Neural cell (in vitro differentiated cells): Measurements from ENCODE around the gene TBPL1. TPM values are rescaled to one million over a fixed set of nuclear protein-coding genes. Genes with fewer than 3 reads are reported as not detected.

Experiments used
- H2AFZ ChIP-seq: fragments of 200-600, 300-800 bp; sonication (generic), shearing (Covaris generic); 2 replicates; pipeline ENCODE4 v1.6.0; 2014; ENCODE audit warnings: low read depth, mild to moderate bottlenecking, antibody characterized with exemption, low read length, moderate library complexity
- H3F3A ChIP-seq: fragments of 200-600 bp; shearing (Covaris generic); 2 replicates; pipeline ENCODE4 v1.6.1; 2016; ENCODE audit warnings: mild to moderate bottlenecking, moderate library complexity, mixed read lengths, antibody characterized with exemption, low read length; ENCODE audit not compliant: insufficient read depth, poor library complexity, severe bottlenecking
- H3K27ac ChIP-seq: fragments of 200-600, 300-800 bp; sonication (generic), shearing (Covaris generic); 2 replicates; pipeline ENCODE4 v1.5.1; 2014; ENCODE audit warnings: mild to moderate bottlenecking, low read length, moderate library complexity
- H3K27me3 ChIP-seq: fragments of 300-800, 200-600 bp; sonication (generic), shearing (Covaris generic); 2 replicates; pipeline ENCODE4 v1.6.0; 2014; ENCODE audit warnings: mild to moderate bottlenecking, low read depth, low read length, moderate library complexity; ENCODE audit not compliant: insufficient read depth
- H3K36me3 ChIP-seq: fragments of 300-800, 200-600 bp; sonication (generic), shearing (Covaris generic); 2 replicates; pipeline ENCODE4 v1.5.1; 2014; ENCODE audit warnings: mild to moderate bottlenecking, antibody characterized with exemption, low read length, moderate library complexity; ENCODE audit not compliant: insufficient read depth
- H3K4me2 ChIP-seq: fragments of 300-800, 200-600 bp; sonication (generic), shearing (Covaris generic); 2 replicates; pipeline ENCODE4 v1.6.0; 2014; ENCODE audit warnings: mild to moderate bottlenecking, low read length
- H3K4me3 ChIP-seq: fragments of 300-800, 200-600 bp; sonication (generic), shearing (Covaris generic); 2 replicates; pipeline ENCODE4 v1.5.1; 2014; ENCODE audit warnings: mild to moderate bottlenecking, low read length, moderate library complexity
- H3K79me2 ChIP-seq: fragments of 200-600 bp; shearing (Covaris generic); replicated peaks from 2 replicates; pipeline ENCODE4 v1.6.0; 2014; ENCODE audit warnings: mild to moderate bottlenecking, low read length, moderate library complexity; ENCODE audit not compliant: insufficient read depth
- H3K9ac ChIP-seq: fragments of 300-800, 200-600 bp; sonication (generic), shearing (Covaris generic); 2 replicates; pipeline ENCODE4 v1.6.1; 2016; ENCODE audit warnings: mild to moderate bottlenecking, low read length, mixed read lengths
- H3K9me2 ChIP-seq: fragments of 200-600 bp; shearing (Covaris generic); 2 replicates; pipeline ENCODE4 v1.6.1; 2016; ENCODE audit warnings: mild to moderate bottlenecking, low read length, mixed read lengths; ENCODE audit not compliant: insufficient read depth
- H3K9me3 ChIP-seq: fragments of 200-600, 300-800 bp; sonication (generic), shearing (Covaris generic); 2 replicates; pipeline ENCODE4 v1.6.1; 2016; ENCODE audit warnings: mild to moderate bottlenecking, mixed run types, low read length, moderate library complexity, mixed read lengths
- H4K20me1 ChIP-seq: fragments of 200-600 bp; shearing (Covaris generic); 2 replicates; pipeline ENCODE4 v1.6.1; 2016; ENCODE audit warnings: mild to moderate bottlenecking, mixed run types; ENCODE audit not compliant: insufficient read depth
- EP300 ChIP-seq: fragments of 450-650 bp; conservative IDR thresholded peaks from 2 replicates; pipeline ENCODE4 v1.6.1; 2014; ENCODE audit warnings: antibody characterized with exemption, mild to moderate bottlenecking, moderate library complexity; ENCODE audit not compliant: poor library complexity, severe bottlenecking
- EZH2 ChIP-seq: fragments of 200-600, 300-800 bp; shearing (Covaris generic), sonication (generic); IDR thresholded peaks from 2 replicates; pipeline ENCODE4 v1.6.1; 2014; ENCODE audit warnings: antibody characterized with exemption, low read length, borderline replicate concordance, mild to moderate bottlenecking; ENCODE audit not compliant: insufficient read depth, poor library complexity, severe bottlenecking
- MXI1 ChIP-seq: fragments of 450-650 bp; conservative IDR thresholded peaks from 2 replicates; pipeline ENCODE4 v1.6.1; 2014; ENCODE audit warnings: antibody characterized with exemption, mild to moderate bottlenecking; ENCODE audit not compliant: poor library complexity, severe bottlenecking
- POLR2AphosphoS5 ChIP-seq: IDR thresholded peaks from 2 replicates; pipeline ENCODE4 v1.6.1; 2012
- RAD21 ChIP-seq: fragments of 450-650 bp; conservative IDR thresholded peaks from 2 replicates; pipeline ENCODE4 v1.6.1; 2014; ENCODE audit warnings: antibody characterized with exemption, mild to moderate bottlenecking, moderate library complexity
- SMC3 ChIP-seq: fragments of 450-650 bp; conservative IDR thresholded peaks from 2 replicates; pipeline ENCODE4 v1.6.1; 2014; ENCODE audit warnings: antibody characterized with exemption, mild to moderate bottlenecking, moderate library complexity; ENCODE audit not compliant: poor library complexity
- TAF1 ChIP-seq: IDR thresholded peaks from 2 replicates; pipeline ENCODE4 v1.6.1; 2012; ENCODE audit warnings: low read depth
- polyA plus RNA-seq: library from polyadenylated mRNA; depleted of rRNA; stranded (reverse); fragments of >200 nt; gene quantifications from 2 replicates; pipeline ENCODE4 v1.2.3, GENCODE V29; 2014
- TF ChIP-seq, protein P1 (sequence below): IDR thresholded peaks from 2 replicates; pipeline ENCODE4 v1.6.1; 2012; ENCODE audit warnings: borderline replicate concordance
- TF ChIP-seq, protein P2 (sequence below): fragments of 450-650 bp; IDR thresholded peaks from 2 replicates; pipeline ENCODE4 v1.5.1; 2014; ENCODE audit warnings: antibody characterized with exemption, mild to moderate bottlenecking, moderate library complexity; ENCODE audit not compliant: poor library complexity, severe bottlenecking

The TBPL1 gene
- polyA plus RNA-seq, 1 donor from 2014 or later = 110 TPM

DNA sequence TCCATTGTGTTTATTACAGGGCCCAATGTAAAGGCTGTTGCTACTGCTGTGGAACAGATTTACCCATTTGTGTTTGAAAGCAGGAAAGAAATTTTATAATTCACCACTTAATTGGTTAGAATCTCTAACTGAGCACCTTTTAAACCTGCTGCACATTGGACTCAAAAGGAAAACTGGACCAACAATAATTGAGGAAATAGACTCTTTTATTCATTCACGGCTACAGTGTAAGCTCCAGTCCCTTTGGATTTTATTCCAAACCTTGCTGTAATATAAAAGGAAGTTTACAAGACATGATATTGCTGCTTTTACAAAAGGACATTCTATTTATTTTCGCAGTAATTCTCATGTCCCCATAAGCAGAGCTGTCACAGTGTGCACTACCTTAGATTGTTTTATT lies 33.9 kb downstream of the TBPL1 start:
- Histone ChIP-seq H3K4me2 (no peak overlapping the region), H3K36me3 (peaks cover 16% of the 10 kb centered on the region), H3K27ac (no peak overlapping the region), H3K4me3 (no peak overlapping the region), H4K20me1 (no peaks in the 10 kb centered on the region), H3F3A (no peaks in the 10 kb centered on the region), H2AFZ (no peak overlapping the region), H3K9ac (no peak overlapping the region), H3K27me3 (no peaks in the 10 kb centered on the region), H3K79me2 (peaks cover 3% of the 10 kb centered on the region), H3K9me2 (no peaks in the 10 kb centered on the region), H3K9me3 (no peaks in the 10 kb centered on the region)
- TF ChIP-seq, protein P1, sequence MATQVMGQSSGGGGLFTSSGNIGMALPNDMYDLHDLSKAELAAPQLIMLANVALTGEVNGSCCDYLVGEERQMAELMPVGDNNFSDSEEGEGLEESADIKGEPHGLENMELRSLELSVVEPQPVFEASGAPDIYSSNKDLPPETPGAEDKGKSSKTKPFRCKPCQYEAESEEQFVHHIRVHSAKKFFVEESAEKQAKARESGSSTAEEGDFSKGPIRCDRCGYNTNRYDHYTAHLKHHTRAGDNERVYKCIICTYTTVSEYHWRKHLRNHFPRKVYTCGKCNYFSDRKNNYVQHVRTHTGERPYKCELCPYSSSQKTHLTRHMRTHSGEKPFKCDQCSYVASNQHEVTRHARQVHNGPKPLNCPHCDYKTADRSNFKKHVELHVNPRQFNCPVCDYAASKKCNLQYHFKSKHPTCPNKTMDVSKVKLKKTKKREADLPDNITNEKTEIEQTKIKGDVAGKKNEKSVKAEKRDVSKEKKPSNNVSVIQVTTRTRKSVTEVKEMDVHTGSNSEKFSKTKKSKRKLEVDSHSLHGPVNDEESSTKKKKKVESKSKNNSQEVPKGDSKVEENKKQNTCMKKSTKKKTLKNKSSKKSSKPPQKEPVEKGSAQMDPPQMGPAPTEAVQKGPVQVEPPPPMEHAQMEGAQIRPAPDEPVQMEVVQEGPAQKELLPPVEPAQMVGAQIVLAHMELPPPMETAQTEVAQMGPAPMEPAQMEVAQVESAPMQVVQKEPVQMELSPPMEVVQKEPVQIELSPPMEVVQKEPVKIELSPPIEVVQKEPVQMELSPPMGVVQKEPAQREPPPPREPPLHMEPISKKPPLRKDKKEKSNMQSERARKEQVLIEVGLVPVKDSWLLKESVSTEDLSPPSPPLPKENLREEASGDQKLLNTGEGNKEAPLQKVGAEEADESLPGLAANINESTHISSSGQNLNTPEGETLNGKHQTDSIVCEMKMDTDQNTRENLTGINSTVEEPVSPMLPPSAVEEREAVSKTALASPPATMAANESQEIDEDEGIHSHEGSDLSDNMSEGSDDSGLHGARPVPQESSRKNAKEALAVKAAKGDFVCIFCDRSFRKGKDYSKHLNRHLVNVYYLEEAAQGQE = no peak
- TF ChIP-seq SMC3 (no peak), RAD21 (no peak)

DNA sequence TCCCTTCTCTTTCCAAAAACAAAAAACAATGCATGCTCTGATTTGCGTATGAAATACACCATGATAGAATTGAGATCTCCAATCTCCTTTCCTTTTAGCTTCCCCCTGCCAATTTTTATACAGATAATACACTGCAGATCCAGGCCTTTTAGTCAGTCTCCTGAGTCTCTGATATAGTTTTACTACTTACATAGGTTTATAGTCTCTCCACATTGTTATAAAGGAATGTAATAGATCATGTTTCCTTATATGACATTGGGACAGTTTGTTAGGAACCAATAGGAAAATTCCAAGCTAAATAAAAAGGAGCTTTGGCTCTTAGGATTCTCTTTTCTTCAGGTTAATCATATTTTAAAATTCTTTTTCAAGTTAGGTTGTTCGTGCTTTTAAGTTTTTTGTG lies 36.5 kb downstream of the TBPL1 start:
- TF ChIP-seq TAF1 = no peak
- no peak for TF ChIP-seq SMC3
- no peak for TF ChIP-seq POLR2AphosphoS5
- TF ChIP-seq EZH2 = no peak
- TF ChIP-seq, protein P1 = no peak
- TF ChIP-seq MXI1 = no peak
- TF ChIP-seq, protein P2, sequence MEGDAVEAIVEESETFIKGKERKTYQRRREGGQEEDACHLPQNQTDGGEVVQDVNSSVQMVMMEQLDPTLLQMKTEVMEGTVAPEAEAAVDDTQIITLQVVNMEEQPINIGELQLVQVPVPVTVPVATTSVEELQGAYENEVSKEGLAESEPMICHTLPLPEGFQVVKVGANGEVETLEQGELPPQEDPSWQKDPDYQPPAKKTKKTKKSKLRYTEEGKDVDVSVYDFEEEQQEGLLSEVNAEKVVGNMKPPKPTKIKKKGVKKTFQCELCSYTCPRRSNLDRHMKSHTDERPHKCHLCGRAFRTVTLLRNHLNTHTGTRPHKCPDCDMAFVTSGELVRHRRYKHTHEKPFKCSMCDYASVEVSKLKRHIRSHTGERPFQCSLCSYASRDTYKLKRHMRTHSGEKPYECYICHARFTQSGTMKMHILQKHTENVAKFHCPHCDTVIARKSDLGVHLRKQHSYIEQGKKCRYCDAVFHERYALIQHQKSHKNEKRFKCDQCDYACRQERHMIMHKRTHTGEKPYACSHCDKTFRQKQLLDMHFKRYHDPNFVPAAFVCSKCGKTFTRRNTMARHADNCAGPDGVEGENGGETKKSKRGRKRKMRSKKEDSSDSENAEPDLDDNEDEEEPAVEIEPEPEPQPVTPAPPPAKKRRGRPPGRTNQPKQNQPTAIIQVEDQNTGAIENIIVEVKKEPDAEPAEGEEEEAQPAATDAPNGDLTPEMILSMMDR = no peak
- TF ChIP-seq EP300 = no peak
- no peak for TF ChIP-seq RAD21
- H3K79me2 ChIP-seq = no peaks in the 10 kb centered on the region

More for the DNA sequence above, 36.5 kb downstream of the TBPL1 start:
- no peaks in the 10 kb centered on the region for H3F3A ChIP-seq
- H2AFZ ChIP-seq = no peak overlapping the region
- no peaks in the 10 kb centered on the region for H4K20me1 ChIP-seq
- H3K9ac ChIP-seq = no peak overlapping the region
- H3K36me3 ChIP-seq = peaks cover 16% of the 10 kb centered on the region
- H3K9me2 ChIP-seq = no peaks in the 10 kb centered on the region
- no peaks in the 10 kb centered on the region for H3K9me3 ChIP-seq
- no peaks in the 10 kb centered on the region for H3K27me3 ChIP-seq
- H3K27ac ChIP-seq = no peak overlapping the region
- no peak overlapping the region for H3K4me2 ChIP-seq
- no peak overlapping the region for H3K4me3 ChIP-seq
